Measurements from ENCODE around the gene DDN. TPM values are rescaled to one million over a fixed set of nuclear protein-coding genes. Genes with fewer than 3 reads are reported as not detected.

Gene DDN
- total and polyA plus RNA-seq, 2 donors: 0.09 to 0.18 TPM

GRCh38 chr12:49032679-49033447, 33.7 kb upstream of the DDN start:
- no peak overlapping the region for H3K4me3 ChIP-seq (ENCODE audit: low read length in 2 of 2)
- H3K36me3 ChIP-seq (ENCODE audit: control insufficient read depth in 2 of 2, insufficient read depth in 2 of 2, low read length in 1 of 2): peaks cover 84 to 97% of the 10 kb centered on the region in 2 donors
- WGBS: 97% methylated on average over 3 of the region's 3 CpGs
- H3K4me1 ChIP-seq (ENCODE audit: control insufficient read depth in 2 of 2, insufficient read depth in 2 of 2, low read length in 2 of 2): no peaks in the 10 kb centered on the region
- no peaks in the 10 kb centered on the region for H3K27me3 ChIP-seq (ENCODE audit: control insufficient read depth in 2 of 2, insufficient read depth in 1 of 2, low read length in 1 of 2)
- DNase-seq (ENCODE audit: low read depth in 6 of 9, low spot score in 9 of 9): no peak
- no peak overlapping the region for H3K27ac ChIP-seq (ENCODE audit: low read depth in 1 of 2, low read length in 1 of 2)
- H3K9me3 ChIP-seq (ENCODE audit: control insufficient read depth in 2 of 2, insufficient read depth in 1 of 2, low read length in 1 of 2): peaks cover 0 to 3% of the 10 kb centered on the region in 2 donors

GRCh38 chr12:49032276-49032675, 33.1 kb upstream of the DDN start:
- H3K27ac ChIP-seq (ENCODE audit: low read depth in 1 of 2, low read length in 1 of 2): no peak overlapping the region
- no peaks in the 10 kb centered on the region for H3K9me3 ChIP-seq (ENCODE audit: control insufficient read depth in 2 of 2, insufficient read depth in 1 of 2, low read length in 1 of 2)
- H3K4me1 ChIP-seq (ENCODE audit: control insufficient read depth in 2 of 2, insufficient read depth in 2 of 2, low read length in 2 of 2): no peaks in the 10 kb centered on the region
- H3K36me3 ChIP-seq (ENCODE audit: control insufficient read depth in 2 of 2, insufficient read depth in 2 of 2, low read length in 1 of 2): peaks cover 84 to 97% of the 10 kb centered on the region in 2 donors
- H3K4me3 ChIP-seq (ENCODE audit: low read length in 2 of 2): no peak overlapping the region
- DNase-seq (ENCODE audit: low read depth in 6 of 9, low spot score in 9 of 9): no peak
- WGBS: 93% methylated on average over 4 of the region's 4 CpGs
- H3K27me3 ChIP-seq (ENCODE audit: control insufficient read depth in 2 of 2, insufficient read depth in 1 of 2, low read length in 1 of 2): no peaks in the 10 kb centered on the region

GRCh38 chr12:49031573-49032161, 32.5 kb upstream of the DDN start:
- H3K4me1 ChIP-seq (ENCODE audit: control insufficient read depth in 2 of 2, insufficient read depth in 2 of 2, low read length in 2 of 2): no peaks in the 10 kb centered on the region
- H3K36me3 ChIP-seq (ENCODE audit: control insufficient read depth in 2 of 2, insufficient read depth in 2 of 2, low read length in 1 of 2): peaks cover 84 to 96% of the 10 kb centered on the region in 2 donors
- H3K27me3 ChIP-seq (ENCODE audit: control insufficient read depth in 2 of 2, insufficient read depth in 1 of 2, low read length in 1 of 2): no peaks in the 10 kb centered on the region
- no peak overlapping the region for H3K4me3 ChIP-seq (ENCODE audit: low read length in 2 of 2)
- no peak for DNase-seq (ENCODE audit: low read depth in 6 of 9, low spot score in 9 of 9)
- H3K27ac ChIP-seq (ENCODE audit: low read depth in 1 of 2, low read length in 1 of 2): no peak overlapping the region
- H3K9me3 ChIP-seq (ENCODE audit: control insufficient read depth in 2 of 2, insufficient read depth in 1 of 2, low read length in 1 of 2): no peaks in the 10 kb centered on the region
- WGBS: 98% methylated on average over 8 of the region's 8 CpGs

- no peak for DNase-seq (ENCODE audit: low read depth in 6 of 9, low spot score in 9 of 9)
- H3K27ac ChIP-seq (ENCODE audit: low read depth in 1 of 2, low read length in 1 of 2): no peak overlapping the region
- H3K27me3 ChIP-seq (ENCODE audit: control insufficient read depth in 2 of 2, insufficient read depth in 1 of 2, low read length in 1 of 2): no peaks in the 10 kb centered on the region
- H3K4me1 ChIP-seq (ENCODE audit: control insufficient read depth in 2 of 2, insufficient read depth in 2 of 2, low read length in 2 of 2): no peaks in the 10 kb centered on the region
- peaks cover 89 to 97% of the 10 kb centered on the region in 2 donors for H3K36me3 ChIP-seq (ENCODE audit: control insufficient read depth in 2 of 2, insufficient read depth in 2 of 2, low read length in 1 of 2)
- WGBS: over 99% methylated on average over 19 of the region's 19 CpGs
- H3K9me3 ChIP-seq (ENCODE audit: control insufficient read depth in 2 of 2, insufficient read depth in 1 of 2, low read length in 1 of 2): no peaks in the 10 kb centered on the region
- no peak overlapping the region for H3K4me3 ChIP-seq (ENCODE audit: low read length in 2 of 2)
These were observed 31.8 kb upstream of the DDN start for GRCh38 chr12:49030714-49031572.

- Histone ChIP-seq H3K27ac (ENCODE audit: low read depth in 1 of 2, low read length in 1 of 2) (no peak overlapping the region), H3K27me3 (ENCODE audit: control insufficient read depth in 2 of 2, insufficient read depth in 1 of 2, low read length in 1 of 2) (no peaks in the 10 kb centered on the region), H3K4me1 (ENCODE audit: control insufficient read depth in 2 of 2, insufficient read depth in 2 of 2, low read length in 2 of 2) (no peaks in the 10 kb centered on the region), H3K4me3 (ENCODE audit: low read length in 2 of 2) (no peak overlapping the region), H3K9me3 (ENCODE audit: control insufficient read depth in 2 of 2, insufficient read depth in 1 of 2, low read length in 1 of 2) (no peaks in the 10 kb centered on the region), H3K36me3 (ENCODE audit: control insufficient read depth in 2 of 2, insufficient read depth in 2 of 2, low read length in 1 of 2) (peaks cover 90 to 99% of the 10 kb centered on the region in 2 donors)
- 98% methylated on average over 8 of the region's 8 CpGs for WGBS
- no peak for DNase-seq (ENCODE audit: low read depth in 6 of 9, low spot score in 9 of 9)
These were observed 30.9 kb upstream of the DDN start for GRCh38 chr12:49030119-49030518.

- no peak overlapping the region for H3K27ac ChIP-seq (ENCODE audit: low read depth in 1 of 2, low read length in 1 of 2)
- 96% methylated on average over 10 of the region's 10 CpGs for WGBS
- no peaks in the 10 kb centered on the region for H3K9me3 ChIP-seq (ENCODE audit: control insufficient read depth in 2 of 2, insufficient read depth in 1 of 2, low read length in 1 of 2)
- H3K36me3 ChIP-seq (ENCODE audit: control insufficient read depth in 2 of 2, insufficient read depth in 2 of 2, low read length in 1 of 2): peaks cover 89 to 99% of the 10 kb centered on the region in 2 donors
- H3K4me1 ChIP-seq (ENCODE audit: control insufficient read depth in 2 of 2, insufficient read depth in 2 of 2, low read length in 2 of 2): no peaks in the 10 kb centered on the region
- H3K4me3 ChIP-seq (ENCODE audit: low read length in 2 of 2): no peak overlapping the region
- DNase-seq (ENCODE audit: low read depth in 6 of 9, low spot score in 9 of 9): no peak
- no peaks in the 10 kb centered on the region for H3K27me3 ChIP-seq (ENCODE audit: control insufficient read depth in 2 of 2, insufficient read depth in 1 of 2, low read length in 1 of 2)
These were observed 29.6 kb upstream of the DDN start for GRCh38 chr12:49028666-49029275.

- Histone ChIP-seq H3K4me1 (ENCODE audit: control insufficient read depth in 2 of 2, insufficient read depth in 2 of 2, low read length in 2 of 2) (no peaks in the 10 kb centered on the region), H3K36me3 (ENCODE audit: control insufficient read depth in 2 of 2, insufficient read depth in 2 of 2, low read length in 1 of 2) (peaks cover 86 to 99% of the 10 kb centered on the region in 2 donors), H3K4me3 (ENCODE audit: low read length in 2 of 2) (no peak overlapping the region), H3K27ac (ENCODE audit: low read depth in 1 of 2, low read length in 1 of 2) (no peak overlapping the region), H3K9me3 (ENCODE audit: control insufficient read depth in 2 of 2, insufficient read depth in 1 of 2, low read length in 1 of 2) (no peaks in the 10 kb centered on the region), H3K27me3 (ENCODE audit: control insufficient read depth in 2 of 2, insufficient read depth in 1 of 2, low read length in 1 of 2) (no peaks in the 10 kb centered on the region)
- WGBS: 97% methylated on average over 9 of the region's 9 CpGs
- no peak for DNase-seq (ENCODE audit: low read depth in 6 of 9, low spot score in 9 of 9)
These were observed 28.8 kb upstream of the DDN start for GRCh38 chr12:49027846-49028555.

- H3K4me3 ChIP-seq (ENCODE audit: low read length in 2 of 2): no peak overlapping the region
- no peaks in the 10 kb centered on the region for H3K9me3 ChIP-seq (ENCODE audit: control insufficient read depth in 2 of 2, insufficient read depth in 1 of 2, low read length in 1 of 2)
- no peak for DNase-seq (ENCODE audit: low read depth in 6 of 9, low spot score in 9 of 9)
- no peaks in the 10 kb centered on the region for H3K4me1 ChIP-seq (ENCODE audit: control insufficient read depth in 2 of 2, insufficient read depth in 2 of 2, low read length in 2 of 2)
- 98% methylated on average over 26 of the region's 26 CpGs for WGBS
- no peaks in the 10 kb centered on the region for H3K27me3 ChIP-seq (ENCODE audit: control insufficient read depth in 2 of 2, insufficient read depth in 1 of 2, low read length in 1 of 2)
- no peak overlapping the region for H3K27ac ChIP-seq (ENCODE audit: low read depth in 1 of 2, low read length in 1 of 2)
- peaks cover 86 to 99% of the 10 kb centered on the region in 2 donors for H3K36me3 ChIP-seq (ENCODE audit: control insufficient read depth in 2 of 2, insufficient read depth in 2 of 2, low read length in 1 of 2)
These were observed 27.7 kb upstream of the DDN start for GRCh38 chr12:49026678-49027480.
